Measurements from ENCODE around the gene FOXC2.

The FOXC2 gene

GRCh38 chr16:86533767-86534351, 32.8 kb upstream of the FOXC2 start:
- no peak for DNase-seq

DNA sequence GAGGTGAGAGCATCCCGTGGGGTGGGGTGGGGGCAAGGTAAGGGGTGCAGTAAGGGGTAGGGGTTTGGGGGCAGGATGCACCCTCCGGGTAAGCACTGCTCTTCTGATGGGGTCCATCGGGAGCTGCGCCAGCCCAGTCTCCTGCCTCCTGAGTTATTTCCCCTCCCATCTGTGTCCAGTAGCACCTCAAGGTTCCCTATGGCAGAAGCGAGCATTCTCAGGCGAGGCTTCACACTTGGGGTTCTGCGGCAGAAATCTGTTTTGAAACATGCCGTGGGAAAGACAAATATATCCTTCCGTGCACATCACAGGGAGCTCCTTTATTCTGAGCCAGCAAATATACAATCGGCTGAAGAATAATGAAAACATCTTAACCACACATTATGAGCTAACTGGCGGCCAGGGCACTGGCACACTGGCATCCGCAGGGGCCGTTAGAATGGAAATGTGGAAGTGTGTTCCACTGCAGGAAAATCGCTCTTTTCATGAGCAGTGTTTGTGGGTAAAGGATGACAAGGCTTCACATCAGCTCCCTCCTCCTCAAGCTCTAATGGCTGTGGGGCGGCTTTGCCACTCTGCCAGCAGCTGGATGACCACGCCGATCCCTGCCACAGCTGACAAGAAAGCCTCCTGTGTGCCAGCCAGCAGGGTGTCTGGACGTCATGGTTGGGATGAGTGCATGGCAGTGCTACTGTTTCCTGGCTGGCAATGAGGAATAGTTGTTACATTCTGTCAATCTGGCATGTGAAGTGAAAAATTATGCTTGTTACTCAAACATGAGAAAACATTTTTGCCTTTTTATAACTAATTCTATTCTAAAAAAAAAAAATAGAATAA, 31.6 kb upstream of the FOXC2 start:
- DNase-seq, result no peak

DNA sequence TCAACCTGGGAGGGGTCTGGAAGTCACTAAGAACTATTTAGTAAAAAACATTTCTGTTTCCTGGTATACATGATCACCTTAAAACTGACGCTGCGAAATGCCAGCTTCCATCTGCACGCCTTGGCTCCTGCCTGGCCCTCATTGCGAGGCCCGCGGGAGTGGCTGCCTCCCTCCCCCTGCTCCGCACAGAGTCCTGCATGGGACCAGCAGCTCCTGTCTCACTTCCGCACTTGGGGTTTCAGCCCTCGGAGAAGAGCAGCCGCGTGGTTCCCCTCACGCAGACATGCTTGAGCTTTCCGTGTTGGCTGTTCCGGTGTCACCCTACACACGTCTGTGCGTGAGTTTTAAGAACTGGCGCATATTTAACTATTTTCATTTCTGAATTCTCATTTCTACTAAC, 30.0 kb upstream of the FOXC2 start:
- DNase-seq, result no peak

DNA sequence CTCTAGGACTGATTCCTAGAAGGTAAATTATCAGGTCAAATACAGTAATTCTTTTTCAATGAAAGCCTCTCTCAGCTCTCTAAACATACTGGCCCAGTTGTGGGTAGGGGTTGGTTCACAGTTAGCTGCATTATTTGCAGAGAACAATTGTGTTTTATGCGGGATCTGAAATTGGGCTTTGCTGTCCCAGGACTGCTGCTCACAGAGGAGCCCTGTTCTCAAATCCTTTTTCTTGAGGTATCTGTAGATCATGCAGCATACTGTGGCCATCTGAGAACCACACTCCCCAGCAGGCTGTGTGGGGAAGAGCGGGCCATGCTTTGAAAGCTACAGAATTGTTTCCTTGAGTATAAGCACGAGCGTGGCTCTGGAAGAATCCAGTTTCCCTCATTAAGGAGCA, 29.1 kb upstream of the FOXC2 start:
- no peak for DNase-seq

DNA sequence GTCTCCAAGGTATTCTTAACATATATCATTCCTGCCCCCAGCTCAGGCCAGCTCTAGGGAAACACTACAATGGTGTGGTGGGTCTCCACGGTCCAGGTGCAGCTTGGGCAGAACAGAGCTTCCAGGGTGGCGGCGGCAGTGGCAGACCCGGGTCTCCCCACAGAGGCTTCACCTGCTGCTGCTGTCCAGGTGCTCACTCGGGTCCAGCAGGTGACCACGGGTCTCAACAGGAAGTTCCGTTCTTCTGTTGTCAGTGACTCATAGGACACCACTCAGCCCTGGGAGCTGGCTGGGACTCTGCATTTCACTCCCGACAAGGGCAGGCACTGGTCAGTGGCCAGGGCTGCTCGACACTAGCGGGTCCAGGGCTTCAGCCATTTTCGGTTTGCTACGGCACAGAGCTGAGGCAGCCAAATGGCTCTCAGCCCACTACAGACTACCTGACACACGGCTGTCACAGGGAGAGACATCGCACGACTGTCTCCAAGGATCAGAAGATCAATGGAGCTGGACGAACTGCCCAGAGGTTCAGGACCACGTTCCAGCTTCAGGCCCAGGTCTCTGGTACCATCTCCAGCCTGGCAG, 28.3 kb upstream of the FOXC2 start:
- no peak for DNase-seq

DNA sequence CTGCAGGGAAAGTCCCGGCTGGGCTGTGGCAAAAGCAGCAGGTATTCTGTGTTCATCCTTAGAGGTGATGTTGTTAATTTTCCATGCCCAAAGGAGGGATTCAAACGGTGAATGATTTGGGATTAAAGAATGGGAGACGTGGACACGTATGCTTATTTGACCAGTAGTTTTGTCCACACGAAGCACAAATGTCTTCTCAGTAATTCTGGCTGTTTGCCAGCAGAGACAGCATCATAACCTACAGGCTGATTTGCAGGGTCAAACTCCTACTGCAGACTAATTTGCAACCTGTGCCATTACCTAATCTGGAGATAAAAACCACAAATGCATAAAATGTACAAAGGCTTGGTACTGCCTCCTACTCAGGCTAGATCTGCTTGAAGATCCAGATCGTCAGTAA, 25.7 kb upstream of the FOXC2 start:
- DNase-seq, result no peak

DNA sequence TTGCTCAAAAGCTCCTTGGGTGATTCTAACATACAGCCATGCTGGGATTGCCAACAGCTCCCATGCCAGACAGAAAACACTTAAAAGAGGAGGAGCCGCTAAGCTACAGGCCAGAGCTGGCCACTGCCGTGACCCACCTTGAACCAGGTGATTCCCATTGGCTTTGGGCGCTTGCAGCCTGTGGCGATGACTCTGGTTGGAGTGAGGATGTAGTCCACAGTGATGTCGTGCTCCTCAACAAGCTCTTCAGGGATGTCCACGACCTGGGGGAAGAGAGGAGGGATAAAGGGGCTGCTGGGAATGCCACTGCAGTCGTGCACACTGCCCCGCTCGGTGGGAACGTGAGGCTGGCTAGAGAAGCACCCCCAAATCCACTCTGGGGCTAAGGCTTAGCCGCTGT, 25.1 kb upstream of the FOXC2 start:
- DNase-seq, result no peak

DNA sequence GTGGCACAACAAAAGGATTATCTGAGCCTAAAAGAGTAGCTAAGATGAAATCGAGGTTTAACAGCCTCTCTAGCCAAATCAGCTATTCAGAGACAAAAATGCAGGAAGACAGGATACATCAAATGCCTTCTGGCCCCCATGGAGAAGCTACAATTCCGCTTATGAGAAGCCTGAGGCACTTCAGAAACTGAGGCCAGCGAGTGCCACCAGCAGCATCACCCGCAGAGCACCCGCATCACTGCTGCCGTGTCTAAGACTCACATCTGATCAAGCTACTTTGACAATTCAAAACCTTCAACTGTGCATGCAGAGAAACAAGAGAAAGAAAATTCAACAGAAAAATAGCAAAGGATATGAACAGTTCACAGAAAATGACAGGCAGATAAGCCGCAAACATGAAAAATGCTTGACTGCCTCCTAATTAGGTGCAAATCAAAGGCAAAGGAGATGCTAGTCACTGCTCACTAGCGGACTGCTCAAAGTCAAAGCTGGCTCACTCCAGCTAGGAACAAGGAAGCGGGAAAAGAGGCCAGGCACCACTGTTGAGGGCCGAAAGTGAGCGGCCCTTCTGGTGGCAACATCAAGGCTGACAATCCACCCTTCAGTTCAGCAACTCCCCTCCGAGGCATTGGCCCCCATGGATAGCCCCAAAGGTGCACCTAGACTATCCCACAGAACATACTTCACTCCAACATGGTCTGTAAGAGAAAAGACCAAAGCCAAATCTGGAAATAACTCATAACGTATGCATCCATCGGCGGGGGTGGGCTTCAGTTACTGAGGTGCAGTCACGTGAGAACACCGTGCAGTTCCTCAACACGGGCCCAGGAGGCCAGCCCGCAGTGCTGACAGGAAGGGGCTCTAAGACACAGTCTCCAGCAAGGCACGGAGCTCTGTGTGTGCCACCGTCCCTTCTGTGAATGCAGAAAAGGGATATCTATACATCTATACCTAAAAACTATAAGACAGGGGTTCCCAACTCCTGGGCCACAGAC, 23.6 kb upstream of the FOXC2 start:
- no peak for DNase-seq

DNA sequence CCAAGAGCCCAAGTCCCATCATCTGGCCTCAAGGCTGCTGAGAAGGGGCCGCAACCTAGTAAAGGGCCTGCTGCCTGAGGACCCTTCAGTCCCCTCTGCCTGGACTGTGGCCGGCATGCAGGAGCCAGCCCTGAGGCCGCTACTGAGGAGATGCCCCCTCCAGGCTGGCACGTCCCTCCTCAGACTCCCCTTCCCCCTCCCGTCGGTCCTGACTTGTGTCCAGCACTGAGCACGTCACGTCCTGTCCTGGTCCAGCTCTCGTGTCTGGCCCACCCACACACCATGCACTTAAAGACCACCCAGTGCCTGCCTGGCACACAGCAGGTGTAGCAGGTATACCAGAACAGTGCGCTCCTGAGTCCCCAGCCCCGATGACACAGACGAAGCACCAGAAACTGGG, 21.1 kb upstream of the FOXC2 start:
- DNase-seq, result no peak

DNA sequence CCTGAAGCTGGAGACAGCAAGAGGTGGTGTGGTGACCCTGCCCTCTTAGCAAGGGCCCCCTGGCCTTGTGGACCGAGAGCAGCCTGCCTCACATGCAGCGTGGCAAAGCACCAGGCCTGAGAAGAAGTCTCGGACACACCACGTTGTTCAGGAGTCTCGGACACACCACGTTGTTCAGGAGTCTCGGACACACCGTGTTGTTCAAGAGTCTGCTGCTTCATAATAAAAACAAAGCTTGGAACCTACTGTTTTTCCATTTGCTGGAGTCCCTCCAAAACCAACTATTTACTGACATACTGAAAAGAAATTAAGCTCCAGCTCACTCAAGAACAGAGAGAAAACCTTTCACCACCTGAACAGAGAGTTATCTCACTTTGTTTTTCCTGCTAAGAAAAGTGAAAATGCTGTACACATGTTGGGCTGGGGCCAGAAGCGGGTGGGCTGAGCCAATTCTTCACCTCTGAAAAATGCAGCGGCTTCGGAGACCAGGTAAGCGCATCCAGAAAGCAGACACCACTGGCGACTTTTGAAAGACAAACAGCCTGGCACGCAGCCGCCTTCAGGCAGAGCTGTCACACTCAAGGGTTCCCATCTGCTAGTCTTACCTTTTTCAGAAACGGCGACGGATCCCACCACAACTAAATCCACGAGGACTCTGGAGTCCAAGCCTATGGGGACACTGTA, 20.5 kb upstream of the FOXC2 start:
- DNase-seq, result no peak

DNA sequence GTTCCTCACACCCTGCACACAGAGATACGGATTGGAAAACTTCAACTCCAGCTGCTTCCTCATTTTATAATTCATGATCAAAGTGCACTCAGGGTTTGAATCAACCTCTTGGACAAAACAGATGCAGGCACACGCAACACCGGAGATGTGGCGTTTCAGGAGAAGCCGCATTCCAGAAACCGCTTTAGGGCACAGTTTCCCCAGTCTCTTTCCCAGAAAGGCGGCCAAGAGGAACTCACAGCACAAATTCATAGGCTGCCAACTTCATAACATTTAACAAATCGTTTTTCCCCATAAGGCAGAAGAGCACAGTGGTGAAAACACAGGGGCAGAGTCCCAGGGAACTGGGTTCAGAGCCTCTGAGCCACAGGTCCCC, 20.0 kb upstream of the FOXC2 start:
- no peak for DNase-seq

- no peak for DNase-seq
Measured at GRCh38 chr16:86547286-86547685, 19.3 kb upstream of the FOXC2 start.

- DNase-seq, result no peak
Measured at GRCh38 chr16:86549076-86549892, 17.3 kb upstream of the FOXC2 start.

- no peak for DNase-seq
Measured at GRCh38 chr16:86549893-86550190, 16.8 kb upstream of the FOXC2 start.

GRCh38 chr16:86550281-86550680, 16.3 kb upstream of the FOXC2 start:
- no peak for DNase-seq

GRCh38 chr16:86553356-86553755, 13.3 kb upstream of the FOXC2 start:
- DNase-seq, result no peak

DNA sequence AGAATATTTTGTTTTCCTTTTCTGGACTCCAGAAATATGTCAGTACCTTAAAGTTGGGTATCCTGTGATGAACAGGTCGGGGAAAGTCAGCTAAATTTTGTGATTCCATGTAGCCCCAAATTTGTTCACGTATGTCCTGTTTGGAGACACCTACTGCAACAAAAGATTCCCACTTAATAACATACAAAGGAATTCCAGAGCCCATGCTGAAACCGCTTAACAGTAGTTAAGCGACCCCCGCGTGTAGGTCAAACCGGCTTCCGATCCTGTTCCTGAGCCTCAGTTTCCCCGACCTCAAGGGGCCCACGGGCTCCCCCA, 12.1 kb upstream of the FOXC2 start:
- no peak for DNase-seq

- peak; percentile 94 to 96 for DNase-seq
Measured at GRCh38 chr16:86554917-86555703, 11.5 kb upstream of the FOXC2 start, which contains the start of gene MTHFSD. MTHFSD (minus strand) TSS chr16:86555235; CDS start chr16:86555184, 51 bp downstream.

- DNase-seq, result no peak
Measured at GRCh38 chr16:86555704-86556075, 10.9 kb upstream of the FOXC2 start.

- DNase-seq, result no peak
Measured at GRCh38 chr16:86556576-86556975, 10.1 kb upstream of the FOXC2 start.

- no peak for DNase-seq
Measured at GRCh38 chr16:86557587-86557986, 9.0 kb upstream of the FOXC2 start.
